CD4-positive, alpha-beta T cell (primary cell): ENCODE results near the gene SPDL1. TPM values are rescaled to one million over a fixed set of nuclear protein-coding genes. Genes with fewer than 3 reads are reported as not detected.

Experiments
- ATAC-seq: fragments of 200-7000 bp; cut with Tn5 transposase; one replicate; pipeline ENCODE4 v1.10.0; 2022; ENCODE audit warnings: mild to moderate bottlenecking; ENCODE audit not compliant: poor library complexity
- CTCF ChIA-PET: fragments of 350-600 bp; sonication (Branson Sonifier 250); formaldehyde crosslinking; loops from one replicate; lab custom pipeline; 2021; ENCODE audit warnings: antibody characterized with exemption, inconsistent platforms; lab: Charles Lee
- POLR2A ChIA-PET: fragments of 350-600 bp; sonication (Branson Sonifier 250); formaldehyde crosslinking; loops from one replicate; lab custom pipeline; 2021; ENCODE audit warnings: antibody characterized with exemption, inconsistent platforms; lab: Charles Lee
- DNase-seq, 14 experiments: peaks; one replicate each; pipeline ENCODE4 v3.0.0-alpha.2; 2013 to 2020; ENCODE audit warnings: mixed read lengths in 2 of 14
- H3K27ac ChIP-seq, 2 donors: one replicate each; pipeline versions ENCODE4 v1.5.1 to v1.7.0; 2013; ENCODE audit warnings: low read length in 2 of 2, low read depth in 1 of 2, mild to moderate bottlenecking in 1 of 2
- H3K27me3 ChIP-seq, 2 experiments: 1 replicate in 1 of 2; 2 replicates in 1 of 2; pipeline versions ENCODE4 v1.6.1 to v1.7.0; 2013; ENCODE audit warnings: low read length in 2 of 2, control low read depth in 1 of 2, mild to moderate bottlenecking in 1 of 2, moderate library complexity in 1 of 2; ENCODE audit not compliant: insufficient read depth in 2 of 2, control insufficient read depth in 1 of 2
- H3K36me3 ChIP-seq: one replicate; pipeline ENCODE4 v1.6.1; 2013; ENCODE audit warnings: low read length, control low read depth; ENCODE audit not compliant: insufficient read depth
- H3K4me1 ChIP-seq: one replicate; pipeline ENCODE4 v1.6.1; 2013; ENCODE audit warnings: low read length, control low read depth; ENCODE audit not compliant: insufficient read depth
- H3K4me3 ChIP-seq: one replicate; pipeline ENCODE4 v1.5.1; 2013; ENCODE audit warnings: mild to moderate bottlenecking, low read length, moderate library complexity
- H3K9me3 ChIP-seq, 2 experiments: 1 replicate in 1 of 2; 2 replicates in 1 of 2; pipeline versions ENCODE4 v1.6.1 to v1.7.0; 2013; ENCODE audit warnings: low read length in 2 of 2, mild to moderate bottlenecking in 2 of 2, control low read depth in 1 of 2, moderate library complexity in 1 of 2; ENCODE audit not compliant: control insufficient read depth in 1 of 2, insufficient read depth in 1 of 2
- H3K27ac Mint-ChIP-seq: one replicate; pipeline ENCODE4 v1.8.0; 2020; ENCODE audit warnings: mixed read lengths
- H3K27me3 Mint-ChIP-seq: one replicate; pipeline ENCODE4 v1.8.0; 2021; ENCODE audit warnings: mixed read lengths
- H3K36me3 Mint-ChIP-seq: one replicate; pipeline ENCODE4 v1.8.0; 2021; ENCODE audit warnings: low read depth, mixed read lengths
- H3K4me1 Mint-ChIP-seq: one replicate; pipeline ENCODE4 v1.8.0; 2021; ENCODE audit warnings: low read depth, mixed read lengths
- H3K4me3 Mint-ChIP-seq: one replicate; pipeline ENCODE4 v1.8.0; 2020; ENCODE audit warnings: mild to moderate bottlenecking, mixed read lengths
- H3K9me3 Mint-ChIP-seq: one replicate; pipeline ENCODE4 v1.8.0; 2020; ENCODE audit warnings: mixed read lengths
- intact Hi-C, 2 experiments: fragments of 100-400 bp; cut with DNase I in 1 of 2; cut with micrococcal nuclease in 1 of 2; formaldehyde crosslinking; loops; one replicate each; pipeline versions ENCODE4 v1.15.1 to v1.9.0; 2023 to 2025; cut with DNase I, micrococcal nuclease
- total RNA-seq, 174 experiments: library from RNA in 2 of 174; stranded (reverse) in 2 of 174; gene quantifications; one replicate each; pipeline ENCODE4 v1.2.3 and lab custom pipeline; 2021 to 2026
- TF ChIP-seq, protein P1 (sequence below): fragments of 200-600 bp; IDR thresholded peaks from one replicate; pipeline ENCODE4 v1.8.0; 2022; ENCODE audit warnings: antibody characterized with exemption, mild to moderate bottlenecking

The SPDL1 gene
- total RNA-seq, 2 experiments from 2014 or later = 4.3 to 5.6 TPM

- H3K36me3 Mint-ChIP-seq = no peaks in the 10 kb centered on the region
- TF ChIP-seq, protein P1, sequence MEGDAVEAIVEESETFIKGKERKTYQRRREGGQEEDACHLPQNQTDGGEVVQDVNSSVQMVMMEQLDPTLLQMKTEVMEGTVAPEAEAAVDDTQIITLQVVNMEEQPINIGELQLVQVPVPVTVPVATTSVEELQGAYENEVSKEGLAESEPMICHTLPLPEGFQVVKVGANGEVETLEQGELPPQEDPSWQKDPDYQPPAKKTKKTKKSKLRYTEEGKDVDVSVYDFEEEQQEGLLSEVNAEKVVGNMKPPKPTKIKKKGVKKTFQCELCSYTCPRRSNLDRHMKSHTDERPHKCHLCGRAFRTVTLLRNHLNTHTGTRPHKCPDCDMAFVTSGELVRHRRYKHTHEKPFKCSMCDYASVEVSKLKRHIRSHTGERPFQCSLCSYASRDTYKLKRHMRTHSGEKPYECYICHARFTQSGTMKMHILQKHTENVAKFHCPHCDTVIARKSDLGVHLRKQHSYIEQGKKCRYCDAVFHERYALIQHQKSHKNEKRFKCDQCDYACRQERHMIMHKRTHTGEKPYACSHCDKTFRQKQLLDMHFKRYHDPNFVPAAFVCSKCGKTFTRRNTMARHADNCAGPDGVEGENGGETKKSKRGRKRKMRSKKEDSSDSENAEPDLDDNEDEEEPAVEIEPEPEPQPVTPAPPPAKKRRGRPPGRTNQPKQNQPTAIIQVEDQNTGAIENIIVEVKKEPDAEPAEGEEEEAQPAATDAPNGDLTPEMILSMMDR = no peak
- Histone ChIP-seq H3K36me3 (no peaks in the 10 kb centered on the region), H3K4me1 (no peaks in the 10 kb centered on the region), H3K27ac (no peak overlapping the region), H3K4me3 (no peak overlapping the region), H3K27me3 (peaks cover 0 to 57% of the 10 kb centered on the region in 2 experiments), H3K9me3 (no peaks in the 10 kb centered on the region)
- ATAC-seq (no peak), DNase-seq (no peak)
- H3K4me1 Mint-ChIP-seq = no peaks in the 10 kb centered on the region
- H3K27me3 Mint-ChIP-seq = peaks cover 75% of the 10 kb centered on the region
- H3K27ac Mint-ChIP-seq = no peak overlapping the region
- intact Hi-C loops = no loop called here
- H3K4me3 Mint-ChIP-seq = no peak overlapping the region
- ChIA-PET POLR2A (no interaction called here), CTCF (no interaction called here)
- H3K9me3 Mint-ChIP-seq = no peaks in the 10 kb centered on the region
Observed at GRCh38 chr5:169551146-169551545, 32.4 kb upstream of the SPDL1 start.

- peaks cover 0 to 57% of the 10 kb centered on the region in 2 experiments for H3K27me3 ChIP-seq
- ChIA-PET POLR2A (no interaction called here), CTCF (no interaction called here)
- H3K27ac ChIP-seq = no peak overlapping the region
- TF ChIP-seq, protein P1 = no peak
- Mint-ChIP-seq H3K27me3 (peaks cover 70% of the 10 kb centered on the region), H3K27ac (no peak overlapping the region), H3K4me3 (no peak overlapping the region), H3K4me1 (no peaks in the 10 kb centered on the region), H3K36me3 (no peaks in the 10 kb centered on the region), H3K9me3 (no peaks in the 10 kb centered on the region)
- H3K4me1 ChIP-seq = no peaks in the 10 kb centered on the region
- no peaks in the 10 kb centered on the region for H3K9me3 ChIP-seq
- ATAC-seq (no peak), DNase-seq (no peak)
- intact Hi-C loops = no loop called here
- no peaks in the 10 kb centered on the region for H3K36me3 ChIP-seq
- H3K4me3 ChIP-seq = no peak overlapping the region
Observed at GRCh38 chr5:169551696-169552095, 31.9 kb upstream of the SPDL1 start.

DNA sequence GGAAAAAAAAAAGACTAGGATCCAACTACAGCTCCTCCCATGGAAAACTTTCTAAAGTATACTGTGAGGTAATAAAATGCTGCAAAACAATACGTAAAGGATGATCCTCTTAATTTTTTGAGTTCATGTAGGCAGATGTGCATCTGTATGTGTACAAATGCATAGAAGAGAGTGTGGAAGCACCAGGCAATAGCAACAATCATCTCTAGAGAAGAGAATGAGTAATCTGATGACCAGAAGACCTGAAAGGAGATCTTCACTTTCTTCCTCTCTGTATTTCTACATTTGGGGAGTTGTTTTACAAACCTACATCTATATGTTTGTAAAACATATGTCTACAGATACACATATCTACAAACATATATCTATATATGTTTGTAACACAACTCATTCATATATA, 29.3 kb upstream of the SPDL1 start:
- TF ChIP-seq, protein P1 = no peak
- Histone ChIP-seq H3K27ac (no peak overlapping the region), H3K9me3 (no peaks in the 10 kb centered on the region), H3K36me3 (no peaks in the 10 kb centered on the region), H3K4me3 (no peak overlapping the region), H3K4me1 (no peaks in the 10 kb centered on the region), H3K27me3 (peaks cover 0 to 43% of the 10 kb centered on the region in 2 experiments)
- H3K36me3 Mint-ChIP-seq = no peaks in the 10 kb centered on the region
- intact Hi-C loops = no loop called here
- POLR2A ChIA-PET = no interaction called here
- no peak overlapping the region for H3K27ac Mint-ChIP-seq
- H3K4me3 Mint-ChIP-seq = no peak overlapping the region
- peaks cover 3% of the 10 kb centered on the region for H3K9me3 Mint-ChIP-seq
- CTCF ChIA-PET = no interaction called here
- H3K4me1 Mint-ChIP-seq = no peaks in the 10 kb centered on the region
- DNase-seq (no peak), ATAC-seq (no peak)
- H3K27me3 Mint-ChIP-seq = peaks cover 56% of the 10 kb centered on the region
